Lung (tissue), 12 donors: ENCODE data around the gene TPCN2. TPM values are rescaled to one million over a fixed set of nuclear protein-coding genes. Genes with fewer than 3 reads are reported as not detected.

ENCODE experiments used
- ATAC-seq: fragments of 200-7000 bp; cut with Tn5 transposase; one replicate; pipeline ENCODE4 v1.9.1; 2020; ENCODE audit warnings: moderate number of reproducible peaks; ENCODE audit not compliant: insufficient read depth, low FRiP score
- DNase-seq, 3 donors: peaks; one replicate each; pipeline ENCODE4 v3.0.0-alpha.2; 2013 to 2017
- H3K27ac ChIP-seq, 2 donors: one replicate each; pipeline ENCODE4 v1.5.1; 2013; ENCODE audit warnings: mild to moderate bottlenecking in 2 of 2, moderate library complexity in 2 of 2, control low read depth in 1 of 2, inconsistent platforms in 1 of 2, low read depth in 1 of 2, low read length in 1 of 2
- H3K27me3 ChIP-seq, 3 donors: one replicate each; pipeline ENCODE4 v1.5.1; 2013; ENCODE audit warnings: low read length in 2 of 3; ENCODE audit not compliant: control insufficient read depth in 3 of 3, insufficient read depth in 3 of 3
- H3K36me3 ChIP-seq, 4 donors: one replicate each; pipeline ENCODE4 v1.5.1; 2013; ENCODE audit warnings: low read length in 4 of 4, mild to moderate bottlenecking in 1 of 4, moderate library complexity in 1 of 4; ENCODE audit not compliant: control insufficient read depth in 4 of 4, insufficient read depth in 4 of 4
- H3K4me1 ChIP-seq, 5 donors: one replicate each; pipeline ENCODE4 v1.5.1; 2013; ENCODE audit warnings: low read length in 5 of 5, mild to moderate bottlenecking in 2 of 5, moderate library complexity in 1 of 5; ENCODE audit not compliant: control insufficient read depth in 5 of 5, insufficient read depth in 5 of 5
- H3K4me3 ChIP-seq: one replicate; pipeline ENCODE4 v1.5.1; 2013; ENCODE audit warnings: mild to moderate bottlenecking, control low read depth, moderate library complexity
- H3K9ac ChIP-seq, 2 donors: one replicate each; pipeline ENCODE4 v1.5.1; 2013; ENCODE audit warnings: low read length in 2 of 2, control low read depth in 1 of 2; ENCODE audit not compliant: insufficient read depth in 1 of 2
- H3K9me3 ChIP-seq, 4 donors: one replicate each; pipeline ENCODE4 v1.5.1; 2013; ENCODE audit warnings: low read length in 3 of 4, mild to moderate bottlenecking in 1 of 4, moderate library complexity in 1 of 4; ENCODE audit not compliant: control insufficient read depth in 4 of 4, insufficient read depth in 3 of 4
- WGBS, 2 donors: extraction: QIAGEN DNeasy Blood & Tissue Kit; methylation state at CpG; one replicate each; pipeline ENCODE4 v1.1.7; 2013; 5-methylcytosine and 5-hydroxymethylcytosine counted together
- polyA plus RNA-seq, 2 donors: library from polyadenylated mRNA; stranded (reverse); fragments of 200-250 nt; gene quantifications; one replicate each; pipeline ENCODE4 v1.2.1, GENCODE V29; 2013
- total RNA-seq, 2 donors: library from RNA; depleted of rRNA in 1 of 2; stranded (reverse); fragments of >200 nt in 1 of 2; gene quantifications; one replicate each; pipeline ENCODE4 v1.2.1, GENCODE V29; 2014 to 2021
- TF ChIP-seq, protein P1 (sequence below): IDR thresholded peaks from 2 replicates; pipeline ENCODE4 v1.5.1; 2012; ENCODE audit warnings: mild to moderate bottlenecking; ENCODE audit errors: control extremely low read depth, extremely low read depth
- donor health status: control.
- donor health status: control.
- donor health status: Bipolar disorder and iron deficiency.
- donor health status: healthy.
- donor health status: DM: yes; HTN: yes; CAD: no.

TPCN2 gene
- total and polyA plus RNA-seq, 4 donors: 10.0 to 25.0 (median 14.5) TPM

DNA sequence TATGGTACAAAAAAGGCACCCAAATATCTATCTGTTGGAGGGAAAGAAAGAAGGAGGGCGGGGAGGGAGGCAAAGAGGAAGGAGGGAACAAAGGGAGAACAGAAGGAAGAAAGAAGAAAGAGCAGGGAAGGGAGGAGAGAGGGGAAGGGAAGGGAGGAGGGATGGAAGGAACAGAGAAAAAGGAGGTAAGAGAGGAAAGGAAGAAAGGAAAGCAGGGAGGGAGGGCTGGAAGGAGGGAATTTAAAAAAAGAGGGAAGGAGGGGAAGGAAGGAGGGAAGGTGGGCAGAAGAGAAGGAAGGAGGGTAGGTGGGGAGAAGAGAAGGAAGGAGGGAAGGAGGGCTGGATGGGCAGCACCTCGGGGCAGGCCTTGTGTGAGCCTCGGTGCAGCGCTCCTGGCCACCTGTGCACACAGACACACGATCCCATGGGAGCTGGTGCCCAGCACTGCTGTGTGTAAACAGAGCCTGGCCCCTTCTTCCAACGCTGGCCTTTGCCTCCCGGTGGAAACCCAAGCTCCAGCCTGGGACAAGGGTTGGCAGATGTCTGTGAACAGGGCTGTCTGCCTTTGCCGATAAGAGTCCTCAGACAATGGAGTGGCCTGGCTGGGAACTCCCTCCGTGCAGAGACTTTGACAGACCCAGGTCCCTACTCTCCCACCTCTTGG lies 130.2 kb downstream of the TPCN2 start:
- no peak for DNase-seq
- peaks cover 0 to 12% (median 2%) of the 10 kb centered on the region in 4 donors for H3K9me3 ChIP-seq
- no peaks in the 10 kb centered on the region for H3K27me3 ChIP-seq
- H3K4me1 ChIP-seq: peaks cover 0 to 9% (median 5%) of the 10 kb centered on the region in 5 donors
- ATAC-seq: no peak
- H3K9ac ChIP-seq: no peak overlapping the region
- H3K4me3 ChIP-seq: no peak overlapping the region
- 76 to 82% methylated on average over 9 of the region's 9 CpGs for WGBS, 2 donors
- H3K27ac ChIP-seq: no peak overlapping the region
- TF ChIP-seq, protein P1, sequence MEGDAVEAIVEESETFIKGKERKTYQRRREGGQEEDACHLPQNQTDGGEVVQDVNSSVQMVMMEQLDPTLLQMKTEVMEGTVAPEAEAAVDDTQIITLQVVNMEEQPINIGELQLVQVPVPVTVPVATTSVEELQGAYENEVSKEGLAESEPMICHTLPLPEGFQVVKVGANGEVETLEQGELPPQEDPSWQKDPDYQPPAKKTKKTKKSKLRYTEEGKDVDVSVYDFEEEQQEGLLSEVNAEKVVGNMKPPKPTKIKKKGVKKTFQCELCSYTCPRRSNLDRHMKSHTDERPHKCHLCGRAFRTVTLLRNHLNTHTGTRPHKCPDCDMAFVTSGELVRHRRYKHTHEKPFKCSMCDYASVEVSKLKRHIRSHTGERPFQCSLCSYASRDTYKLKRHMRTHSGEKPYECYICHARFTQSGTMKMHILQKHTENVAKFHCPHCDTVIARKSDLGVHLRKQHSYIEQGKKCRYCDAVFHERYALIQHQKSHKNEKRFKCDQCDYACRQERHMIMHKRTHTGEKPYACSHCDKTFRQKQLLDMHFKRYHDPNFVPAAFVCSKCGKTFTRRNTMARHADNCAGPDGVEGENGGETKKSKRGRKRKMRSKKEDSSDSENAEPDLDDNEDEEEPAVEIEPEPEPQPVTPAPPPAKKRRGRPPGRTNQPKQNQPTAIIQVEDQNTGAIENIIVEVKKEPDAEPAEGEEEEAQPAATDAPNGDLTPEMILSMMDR: no peak
- no peaks in the 10 kb centered on the region for H3K36me3 ChIP-seq

- Histone ChIP-seq H3K9ac (no peak overlapping the region), H3K4me1 (no peaks in the 10 kb centered on the region), H3K27ac (no peak overlapping the region), H3K9me3 (peaks cover 0 to 5% (median 0%) of the 10 kb centered on the region in 4 donors), H3K36me3 (no peaks in the 10 kb centered on the region), H3K4me3 (no peak overlapping the region), H3K27me3 (no peaks in the 10 kb centered on the region)
- ATAC-seq: no peak
- no peak for DNase-seq
- WGBS, 2 donors: 61 to 77% methylated on average over 9 of the region's 9 CpGs
- TF ChIP-seq, protein P1: no peak
Observed at GRCh38 chr11:69180226-69180625, 131.5 kb downstream of the TPCN2 start.

DNA sequence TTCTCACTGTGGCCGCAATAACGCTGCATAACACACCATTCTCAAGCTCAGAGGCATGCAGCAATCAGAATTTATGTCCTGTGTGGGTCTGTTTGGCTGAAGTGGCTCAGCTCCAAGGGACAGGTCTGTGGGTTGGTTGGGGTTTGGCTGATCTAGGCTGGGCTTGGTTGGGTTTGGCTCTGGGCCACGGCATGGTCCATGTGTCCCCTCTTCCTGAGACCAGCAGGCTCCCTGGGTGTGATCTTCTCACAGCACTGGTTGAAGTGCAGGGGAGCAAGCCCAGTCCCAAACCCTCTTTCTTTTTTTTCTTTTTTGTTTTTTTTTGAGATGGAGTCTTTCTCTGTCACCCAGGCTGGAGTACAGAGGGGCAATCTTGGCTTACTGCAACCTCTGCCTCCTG lies 132.0 kb downstream of the TPCN2 start:
- H3K27ac ChIP-seq: no peak overlapping the region
- H3K36me3 ChIP-seq: no peaks in the 10 kb centered on the region
- H3K4me1 ChIP-seq: no peaks in the 10 kb centered on the region
- TF ChIP-seq, protein P1: no peak
- DNase-seq: no peak
- ATAC-seq: no peak
- peaks cover 0 to under 1% (median 0%) of the 10 kb centered on the region in 4 donors for H3K9me3 ChIP-seq
- H3K9ac ChIP-seq: no peak overlapping the region
- H3K27me3 ChIP-seq: no peaks in the 10 kb centered on the region
- 88 to 90% methylated on average over 3 of the region's 3 CpGs for WGBS, 2 donors
- no peak overlapping the region for H3K4me3 ChIP-seq

DNA sequence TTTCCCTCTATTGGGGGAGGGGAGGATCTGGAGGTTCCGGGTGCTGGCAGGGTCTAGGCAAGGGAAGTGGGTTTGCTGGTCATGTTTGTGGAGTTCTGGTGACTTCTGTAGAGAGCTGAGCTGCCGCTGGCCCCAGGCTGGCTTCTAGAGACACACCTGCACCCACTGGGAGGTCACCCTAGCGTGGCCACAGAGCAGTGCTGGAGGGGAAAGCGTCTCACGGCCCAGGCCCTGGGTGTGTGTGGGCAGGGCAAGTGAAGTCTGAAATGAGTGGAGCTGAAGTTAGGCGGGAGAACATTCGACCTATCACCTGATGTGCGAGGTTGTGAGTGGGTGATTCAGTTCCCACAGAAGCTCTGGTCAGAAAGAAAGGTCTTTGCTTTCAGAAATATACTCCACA lies 134.9 kb downstream of the TPCN2 start:
- ATAC-seq (no peak), DNase-seq (no peak)
- TF ChIP-seq, protein P1: no peak
- 73 to 85% methylated on average over 8 of the region's 8 CpGs for WGBS, 2 donors
- Histone ChIP-seq H3K4me3 (no peak overlapping the region), H3K9me3 (peaks cover 0 to 12% (median 5%) of the 10 kb centered on the region in 4 donors), H3K9ac (no peak overlapping the region), H3K27ac (no peak overlapping the region), H3K27me3 (no peaks in the 10 kb centered on the region), H3K4me1 (no peaks in the 10 kb centered on the region), H3K36me3 (no peaks in the 10 kb centered on the region)
